MCF 10A (cell line): ENCODE results near the gene PDZD8. TPM values are rescaled to one million over a fixed set of nuclear protein-coding genes. Genes with fewer than 3 reads are reported as not detected.

Experiments
- BruUV-seq: library from RNA; stranded (reverse); fragments of 400-500 nt; replicated peaks from 2 replicates; lab custom pipeline; 2021; lab: Mats Ljungman, UMichigan
- CTCF ChIA-PET: fragments of 300-600 bp; sonication (Branson Sonifier 250); formaldehyde crosslinking; extraction: SDS; loops from one replicate; lab custom pipeline; 2021; ENCODE audit warnings: antibody characterized with exemption, inconsistent platforms; lab: Yijun Ruan, JAX
- POLR2A ChIA-PET: fragments of 300-600, 350-650 bp; sonication (Branson Sonifier 250); formaldehyde crosslinking; extraction: SDS; loops from one replicate; lab custom pipeline; 2020; ENCODE audit warnings: antibody characterized with exemption, inconsistent platforms; lab: Yijun Ruan, JAX
- DNase-seq: peaks from one replicate; pipeline ENCODE4 v3.0.0-alpha.2; 2018; ENCODE audit not compliant: unreplicated experiment
- H3K27ac Mint-ChIP-seq: one replicate; pipeline ENCODE4 v1.8.0; 2022; ENCODE audit warnings: mild to moderate bottlenecking, low read depth, mixed read lengths; ENCODE audit not compliant: unreplicated experiment
- H3K27me3 Mint-ChIP-seq: one replicate; pipeline ENCODE4 v1.8.0; 2022; ENCODE audit warnings: mixed read lengths; ENCODE audit not compliant: insufficient read depth, unreplicated experiment
- H3K36me3 Mint-ChIP-seq: one replicate; pipeline ENCODE4 v1.8.0; 2022; ENCODE audit warnings: mild to moderate bottlenecking, moderate library complexity, mixed read lengths; ENCODE audit not compliant: insufficient read depth, unreplicated experiment
- H3K4me1 Mint-ChIP-seq: one replicate; pipeline ENCODE4 v1.8.0; 2022; ENCODE audit warnings: mixed read lengths; ENCODE audit not compliant: insufficient read depth, unreplicated experiment
- H3K4me3 Mint-ChIP-seq: one replicate; pipeline ENCODE4 v1.8.0; 2022; ENCODE audit warnings: mild to moderate bottlenecking, moderate library complexity, mixed read lengths; ENCODE audit not compliant: unreplicated experiment
- H3K9me3 Mint-ChIP-seq: one replicate; pipeline ENCODE4 v1.8.0; 2022; ENCODE audit warnings: mixed read lengths; ENCODE audit not compliant: unreplicated experiment
- intact Hi-C: fragments of 100-400 bp; cut with micrococcal nuclease; formaldehyde crosslinking; loops from 2 replicates; pipeline ENCODE4 v1.14.1; 2022
- total RNA-seq: library from RNA; stranded (reverse); gene quantifications from 2 replicates; pipeline ENCODE4 v1.2.3, GENCODE V29; 2022
- TF ChIP-seq, protein P1 (sequence below): fragments of 200-600 bp; IDR thresholded peaks from one replicate; pipeline ENCODE4 v1.8.0; 2022; ENCODE audit warnings: antibody characterized with exemption, mild to moderate bottlenecking; ENCODE audit not compliant: unreplicated experiment

Gene PDZD8
- total RNA-seq, 1 experiment from 2014 or later: 43.0 TPM

DNA sequence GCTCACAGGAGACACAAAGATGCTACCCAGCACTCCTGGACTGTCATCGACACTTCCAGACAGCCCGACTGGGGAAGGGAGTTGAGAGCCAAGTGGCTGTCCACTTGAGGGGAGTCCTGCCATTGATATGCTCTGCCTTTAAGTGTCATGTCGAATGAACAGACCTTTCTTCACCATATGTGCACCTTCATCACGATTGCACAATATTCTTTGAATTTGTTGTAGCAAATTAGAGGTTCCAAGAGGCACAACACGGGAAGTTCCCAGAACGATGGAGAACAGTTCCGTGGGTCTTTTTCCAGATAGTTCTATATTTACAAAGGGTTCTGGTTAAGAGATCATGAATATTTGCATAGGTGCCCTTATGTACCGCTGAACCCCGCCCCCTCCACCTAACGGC, 118.3 kb downstream of the PDZD8 start:
- ChIA-PET POLR2A (no interaction called here), CTCF (interaction anchor here (0.6 kb wide), 1 partner anchor 459 kb away, joined by 3 read pairs; no protein-coding TSS in a partner anchor)
- peaks cover 56% of the 10 kb centered on the region for H3K27me3 Mint-ChIP-seq
- BruUV-seq: no TSS peak
- no peaks in the 10 kb centered on the region for H3K36me3 Mint-ChIP-seq
- TF ChIP-seq, protein P1, sequence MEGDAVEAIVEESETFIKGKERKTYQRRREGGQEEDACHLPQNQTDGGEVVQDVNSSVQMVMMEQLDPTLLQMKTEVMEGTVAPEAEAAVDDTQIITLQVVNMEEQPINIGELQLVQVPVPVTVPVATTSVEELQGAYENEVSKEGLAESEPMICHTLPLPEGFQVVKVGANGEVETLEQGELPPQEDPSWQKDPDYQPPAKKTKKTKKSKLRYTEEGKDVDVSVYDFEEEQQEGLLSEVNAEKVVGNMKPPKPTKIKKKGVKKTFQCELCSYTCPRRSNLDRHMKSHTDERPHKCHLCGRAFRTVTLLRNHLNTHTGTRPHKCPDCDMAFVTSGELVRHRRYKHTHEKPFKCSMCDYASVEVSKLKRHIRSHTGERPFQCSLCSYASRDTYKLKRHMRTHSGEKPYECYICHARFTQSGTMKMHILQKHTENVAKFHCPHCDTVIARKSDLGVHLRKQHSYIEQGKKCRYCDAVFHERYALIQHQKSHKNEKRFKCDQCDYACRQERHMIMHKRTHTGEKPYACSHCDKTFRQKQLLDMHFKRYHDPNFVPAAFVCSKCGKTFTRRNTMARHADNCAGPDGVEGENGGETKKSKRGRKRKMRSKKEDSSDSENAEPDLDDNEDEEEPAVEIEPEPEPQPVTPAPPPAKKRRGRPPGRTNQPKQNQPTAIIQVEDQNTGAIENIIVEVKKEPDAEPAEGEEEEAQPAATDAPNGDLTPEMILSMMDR: no peak
- no peaks in the 10 kb centered on the region for H3K9me3 Mint-ChIP-seq
- H3K27ac Mint-ChIP-seq: no peak overlapping the region
- H3K4me1 Mint-ChIP-seq: no peaks in the 10 kb centered on the region
- DNase-seq: no peak
- intact Hi-C loops: no loop called here
- no peak overlapping the region for H3K4me3 Mint-ChIP-seq

DNA sequence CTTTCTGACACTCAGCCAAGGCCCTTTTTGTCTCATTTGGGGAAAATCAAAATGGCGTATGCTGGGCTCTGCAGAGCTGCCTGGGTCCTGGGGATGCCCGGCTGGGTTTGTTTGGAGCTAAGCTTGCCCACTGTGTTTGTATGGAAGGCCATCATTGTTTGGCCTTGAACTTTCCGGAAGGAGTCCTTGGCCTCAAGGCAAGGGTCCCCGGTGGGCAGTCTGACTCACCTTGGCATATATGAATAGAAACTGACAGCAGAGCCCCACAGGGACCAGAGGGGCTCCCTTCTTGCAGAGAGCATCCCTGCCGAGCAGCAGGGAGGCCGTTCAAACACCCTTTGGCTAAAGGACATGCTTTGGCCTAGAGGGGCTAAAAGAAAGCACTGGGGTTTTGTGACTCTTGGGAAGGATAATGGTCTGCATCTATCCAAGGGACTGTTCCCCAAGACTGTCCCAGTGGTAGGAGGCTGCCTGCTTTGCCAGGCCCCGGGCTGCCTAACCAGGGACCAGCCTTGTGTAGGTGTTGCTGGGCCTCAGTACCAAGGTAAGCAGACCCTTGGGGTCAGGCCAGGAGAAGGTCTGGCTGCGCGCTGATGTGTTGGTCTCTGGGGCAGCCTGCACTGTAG, 119.3 kb downstream of the PDZD8 start:
- DNase-seq: no peak
- no peak overlapping the region for H3K27ac Mint-ChIP-seq
- intact Hi-C loops: no loop called here
- H3K27me3 Mint-ChIP-seq: peaks cover 46% of the 10 kb centered on the region
- H3K4me3 Mint-ChIP-seq: no peak overlapping the region
- ChIA-PET CTCF (no interaction called here), POLR2A (no interaction called here)
- H3K9me3 Mint-ChIP-seq: no peaks in the 10 kb centered on the region
- no TSS peak for BruUV-seq
- no peaks in the 10 kb centered on the region for H3K36me3 Mint-ChIP-seq
- TF ChIP-seq, protein P1: no peak
- H3K4me1 Mint-ChIP-seq: no peaks in the 10 kb centered on the region

DNA sequence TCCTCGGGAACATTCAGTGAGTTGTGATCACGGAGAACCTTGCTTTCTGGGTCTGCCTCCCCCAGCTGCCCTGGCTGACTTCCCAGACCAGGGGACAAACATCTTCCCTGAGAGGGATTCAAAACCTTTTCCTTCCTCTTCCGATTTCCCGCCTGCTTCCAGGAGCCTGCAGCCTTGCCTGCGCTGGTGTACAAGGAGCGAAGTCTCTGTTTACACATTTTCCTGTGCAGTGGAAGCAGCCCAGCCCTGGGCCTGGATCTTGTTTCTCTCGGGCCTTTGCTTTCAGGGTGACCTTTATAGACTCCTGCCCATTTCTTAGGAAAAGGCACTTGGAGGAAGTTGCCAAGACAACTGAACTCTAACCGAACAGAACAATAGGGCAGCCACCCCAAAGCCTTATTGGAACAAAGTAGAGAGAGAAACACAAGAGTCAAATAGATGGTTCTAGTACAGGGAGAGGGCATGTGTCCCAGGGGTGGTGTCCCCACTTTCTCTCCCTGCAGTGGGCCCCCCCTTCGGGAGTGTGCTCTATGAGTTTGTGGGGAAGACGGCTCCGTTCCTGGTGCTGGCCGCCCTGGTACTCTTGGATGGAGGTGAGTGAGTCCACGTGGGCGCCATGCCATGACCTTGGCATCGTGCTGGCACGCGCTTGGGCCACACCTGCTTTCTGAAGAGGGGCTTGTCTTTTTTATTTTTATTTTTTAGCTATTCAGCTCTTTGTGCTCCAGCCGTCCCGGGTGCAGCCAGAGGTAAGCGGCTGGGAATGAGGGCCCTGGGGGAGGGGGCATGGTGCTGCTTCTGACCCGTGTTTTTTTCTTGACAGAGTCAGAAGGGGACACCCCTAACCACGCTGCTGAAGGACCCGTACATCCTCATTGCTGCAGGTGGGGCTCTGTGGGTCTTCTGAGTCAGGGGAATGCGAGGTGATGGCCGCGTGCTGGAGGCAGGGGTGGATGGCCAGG, 120.2 kb downstream of the PDZD8 start:
- no peaks in the 10 kb centered on the region for H3K36me3 Mint-ChIP-seq
- CTCF ChIA-PET: interaction anchor here (0.6 kb wide), 1 partner anchor 781 kb away, joined by 3 read pairs; no protein-coding TSS in a partner anchor
- no peaks in the 10 kb centered on the region for H3K9me3 Mint-ChIP-seq
- TF ChIP-seq, protein P1: no peak
- intact Hi-C loops: no loop called here
- peaks cover 40% of the 10 kb centered on the region for H3K27me3 Mint-ChIP-seq
- no TSS peak for BruUV-seq
- H3K4me3 Mint-ChIP-seq: no peak overlapping the region
- H3K4me1 Mint-ChIP-seq: no peaks in the 10 kb centered on the region
- no peak overlapping the region for H3K27ac Mint-ChIP-seq
- POLR2A ChIA-PET: interaction anchor here (0.7 kb wide), 1 partner anchor 17 kb away, joined by 3 read pairs; no protein-coding TSS in a partner anchor
- DNase-seq: no peak

DNA sequence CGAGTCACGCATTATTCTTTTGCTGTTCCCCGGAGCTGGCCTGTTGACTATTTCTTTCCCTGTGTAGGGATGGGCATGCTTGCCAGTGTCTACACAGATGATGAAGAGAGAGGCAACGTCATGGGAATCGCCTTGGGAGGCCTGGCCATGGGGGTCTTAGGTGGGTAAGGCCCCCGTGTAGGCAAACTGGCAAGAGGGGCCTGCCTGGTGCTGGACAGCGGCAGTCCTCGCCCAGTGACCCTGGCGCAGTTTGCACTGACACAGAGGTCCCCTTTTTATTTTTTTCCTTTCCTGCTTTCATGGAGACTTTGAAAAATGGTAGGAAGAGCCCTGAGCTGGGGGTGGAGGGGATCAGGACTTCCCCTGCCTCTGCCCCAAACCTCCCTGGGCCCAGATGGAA, 120.9 kb downstream of the PDZD8 start:
- Mint-ChIP-seq H3K4me1 (no peaks in the 10 kb centered on the region), H3K4me3 (no peak overlapping the region), H3K27me3 (peaks cover 40% of the 10 kb centered on the region), H3K36me3 (no peaks in the 10 kb centered on the region), H3K27ac (no peak overlapping the region), H3K9me3 (no peaks in the 10 kb centered on the region)
- ChIA-PET POLR2A (interaction anchor here (0.7 kb wide), 1 partner anchor 17 kb away, joined by 3 read pairs; no protein-coding TSS in a partner anchor), CTCF (interaction anchor here (0.6 kb wide), 1 partner anchor 781 kb away, joined by 3 read pairs; no protein-coding TSS in a partner anchor)
- BruUV-seq: no TSS peak
- intact Hi-C loops: no loop called here
- TF ChIP-seq, protein P1: no peak
- DNase-seq: no peak
